Measurements from ENCODE around the gene RESP18.
"Not testable (repeated sequence)": the region's sequence is repeated elsewhere in the genome, so short reads cannot be mapped to it uniquely, and the experiment has no call there.

RESP18 gene

GRCh38 chr2:219325657-219326315, 6.8 kb downstream of the RESP18 start:
- no peak for DNase-seq (ENCODE audit: low spot score)

GRCh38 chr2:219325136-219325535, 7.4 kb downstream of the RESP18 start:
- DNase-seq (ENCODE audit: low spot score) = no peak

- no peak for DNase-seq (ENCODE audit: low spot score)
Observed at GRCh38 chr2:219323434-219323833, 9.1 kb downstream of the RESP18 start.

GRCh38 chr2:219314804-219315468, 17.6 kb downstream of the RESP18 start:
- no peak for DNase-seq (ENCODE audit: low spot score)

- DNase-seq (ENCODE audit: low spot score) = not testable (repeated sequence)
Observed at GRCh38 chr2:219312683-219313263, 19.8 kb downstream of the RESP18 start.

GRCh38 chr2:219309278-219309677, 23.3 kb downstream of the RESP18 start, which contains the start of gene PTPRN:
PTPRN (minus strand) TSS chr2:219309401; CDS start chr2:219309332, 69 bp downstream.
- DNase-seq (ENCODE audit: low spot score) = no peak

GRCh38 chr2:219308142-219309101, 24.1 kb downstream of the RESP18 start:
- peak; percentile 86 for DNase-seq (ENCODE audit: low spot score)

- no peak for DNase-seq (ENCODE audit: low spot score)
Observed at GRCh38 chr2:219306047-219306446, 26.5 kb downstream of the RESP18 start.

GRCh38 chr2:219304223-219304622, 28.3 kb downstream of the RESP18 start:
- DNase-seq (ENCODE audit: low spot score) = no peak

GRCh38 chr2:219302412-219302968, 30.1 kb downstream of the RESP18 start:
- DNase-seq (ENCODE audit: low spot score) = no peak

GRCh38 chr2:219300022-219300421, 32.5 kb downstream of the RESP18 start:
- no peak for DNase-seq (ENCODE audit: low spot score)

GRCh38 chr2:219299372-219299760, 33.2 kb downstream of the RESP18 start:
- no peak for DNase-seq (ENCODE audit: low spot score)

- DNase-seq (ENCODE audit: low spot score) = peak; percentile 96
Observed at GRCh38 chr2:219298759-219299371, 33.7 kb downstream of the RESP18 start.

- no peak for DNase-seq (ENCODE audit: low spot score)
Observed at GRCh38 chr2:219297766-219298456, 34.6 kb downstream of the RESP18 start.

- DNase-seq (ENCODE audit: low spot score) = peak; percentile 2
Observed at GRCh38 chr2:219296631-219297391, 35.7 kb downstream of the RESP18 start.

GRCh38 chr2:219296142-219296541, 36.4 kb downstream of the RESP18 start:
- DNase-seq (ENCODE audit: low spot score) = peak; percentile 3

- peak; percentile 97 for DNase-seq (ENCODE audit: low spot score)
Observed at GRCh38 chr2:219294356-219295351, 37.9 kb downstream of the RESP18 start.

- no peak for DNase-seq (ENCODE audit: low spot score)
Observed at GRCh38 chr2:219293736-219294231, 38.8 kb downstream of the RESP18 start.

All from HuH-7.5 (cell line).